ENCODE data around the gene PHKG2.
"Not testable (repeated sequence)": the region's sequence is repeated elsewhere in the genome, so short reads cannot be mapped to it uniquely, and the experiment has no call there.

PHKG2 gene

GRCh38 chr16:30747799-30748633 lies at the start of gene PHKG2:
Gene PHKG2, plus strand, starts transcription at chr16:30748425. Its CDS starts 396 bp downstream, at chr16:30748821.
- no peaks in the 10 kb centered on the region for H3K27me3 ChIP-seq (ENCODE audit: control insufficient read depth in 1 of 2, insufficient read depth in 2 of 2, low read length in 2 of 2)
- peak within 1 kb of the TSS; percentile 81 for H3K27ac ChIP-seq (ENCODE audit: low read depth, low read length)
- no peak within 1 kb of the TSS for H3K9ac ChIP-seq (ENCODE audit: low read length)
- H3K4me1 ChIP-seq (ENCODE audit: insufficient read depth, low read length), result peaks cover 7% of the 10 kb centered on the region
- peak within 1 kb of the TSS; percentile 71 to 98 for H3K4me3 ChIP-seq (ENCODE audit: low read depth in 1 of 2, low read length in 2 of 2)
- H3K36me3 ChIP-seq (ENCODE audit: insufficient read depth, low read length), result peaks cover 21% of the 10 kb centered on the region
- no peaks in the 10 kb centered on the region for H3K9me3 ChIP-seq (ENCODE audit: low read length)

GRCh38 chr16:30698816-30699614 lies 49.2 kb upstream of the PHKG2 start, which contains the start of gene SRCAP:
Gene SRCAP, plus strand, starts transcription at chr16:30699171. Its CDS starts 1,654 bp downstream, at chr16:30700825.
- H3K9me3 ChIP-seq (ENCODE audit: low read length), result no peaks in the 10 kb centered on the region
- peak within 1 kb of the TSS; percentile 95 for H3K27ac ChIP-seq (ENCODE audit: low read depth, low read length)
- H3K9ac ChIP-seq (ENCODE audit: low read length), result peak within 1 kb of the TSS; percentile 80
- peaks cover 18% of the 10 kb centered on the region for H3K4me1 ChIP-seq (ENCODE audit: insufficient read depth, low read length)
- no peaks in the 10 kb centered on the region for H3K27me3 ChIP-seq (ENCODE audit: control insufficient read depth in 1 of 2, insufficient read depth in 2 of 2, low read length in 2 of 2)
- H3K36me3 ChIP-seq (ENCODE audit: insufficient read depth, low read length), result peaks cover 26% of the 10 kb centered on the region
- peak within 1 kb of the TSS; percentile 76 to 81 for H3K4me3 ChIP-seq (ENCODE audit: low read depth in 1 of 2, low read length in 2 of 2)

- H3K36me3 ChIP-seq (ENCODE audit: insufficient read depth, low read length), result peaks cover 33% of the 10 kb centered on the region
- no peaks in the 10 kb centered on the region for H3K27me3 ChIP-seq (ENCODE audit: control insufficient read depth in 1 of 2, insufficient read depth in 2 of 2, low read length in 2 of 2)
- no peaks in the 10 kb centered on the region for H3K9me3 ChIP-seq (ENCODE audit: low read length)
- peak overlapping the region; percentile 80 for H3K9ac ChIP-seq (ENCODE audit: low read length)
- peak overlapping the region; percentile 95 for H3K27ac ChIP-seq (ENCODE audit: low read depth, low read length)
- H3K4me3 ChIP-seq (ENCODE audit: low read depth in 1 of 2, low read length in 2 of 2), result peak overlapping the region in 1 of 2 donors; percentile 76
- H3K4me1 ChIP-seq (ENCODE audit: insufficient read depth, low read length), result peaks cover 17% of the 10 kb centered on the region
These were observed 48.6 kb upstream of the PHKG2 start for GRCh38 chr16:30699615-30700099.

- H3K27me3 ChIP-seq (ENCODE audit: control insufficient read depth in 1 of 2, insufficient read depth in 2 of 2, low read length in 2 of 2), result no peaks in the 10 kb centered on the region
These were observed 47.7 kb upstream of the PHKG2 start for GRCh38 chr16:30700491-30700890.

GRCh38 chr16:30700971-30701370 lies 47.3 kb upstream of the PHKG2 start:
- H3K36me3 ChIP-seq (ENCODE audit: insufficient read depth, low read length), result peaks cover 42% of the 10 kb centered on the region
- H3K4me3 ChIP-seq (ENCODE audit: low read depth in 1 of 2, low read length in 2 of 2), result no peak overlapping the region
- peaks cover 17% of the 10 kb centered on the region for H3K4me1 ChIP-seq (ENCODE audit: insufficient read depth, low read length)
- H3K27ac ChIP-seq (ENCODE audit: low read depth, low read length), result no peak overlapping the region
- H3K9ac ChIP-seq (ENCODE audit: low read length), result no peak overlapping the region
- no peaks in the 10 kb centered on the region for H3K9me3 ChIP-seq (ENCODE audit: low read length)
- H3K27me3 ChIP-seq (ENCODE audit: control insufficient read depth in 1 of 2, insufficient read depth in 2 of 2, low read length in 2 of 2), result no peaks in the 10 kb centered on the region

More at GRCh38 chr16:30700491-30700890, 47.7 kb upstream of the PHKG2 start:
- H3K4me3 ChIP-seq (ENCODE audit: low read depth in 1 of 2, low read length in 2 of 2), result no peak overlapping the region
- H3K9me3 ChIP-seq (ENCODE audit: low read length), result no peaks in the 10 kb centered on the region
- no peak overlapping the region for H3K27ac ChIP-seq (ENCODE audit: low read depth, low read length)
- no peak overlapping the region for H3K9ac ChIP-seq (ENCODE audit: low read length)
- peaks cover 17% of the 10 kb centered on the region for H3K4me1 ChIP-seq (ENCODE audit: insufficient read depth, low read length)
- H3K36me3 ChIP-seq (ENCODE audit: insufficient read depth, low read length), result peaks cover 38% of the 10 kb centered on the region

GRCh38 chr16:30703071-30703470 lies 45.2 kb upstream of the PHKG2 start:
- not testable (repeated sequence) for H3K9me3 ChIP-seq (ENCODE audit: low read length); H3K27ac ChIP-seq (ENCODE audit: low read depth, low read length); H3K4me3 ChIP-seq (ENCODE audit: low read depth in 1 of 2, low read length in 2 of 2); H3K27me3 ChIP-seq (ENCODE audit: control insufficient read depth in 1 of 2, insufficient read depth in 2 of 2, low read length in 2 of 2); H3K9ac ChIP-seq (ENCODE audit: low read length)
- peaks cover 63% of the 10 kb centered on the region for H3K36me3 ChIP-seq (ENCODE audit: insufficient read depth, low read length)
- H3K4me1 ChIP-seq (ENCODE audit: insufficient read depth, low read length), result peaks cover 17% of the 10 kb centered on the region

- Histone ChIP-seq H3K9ac (ENCODE audit: low read length) (no peak overlapping the region), H3K27me3 (ENCODE audit: control insufficient read depth in 1 of 2, insufficient read depth in 2 of 2, low read length in 2 of 2) (no peaks in the 10 kb centered on the region), H3K4me1 (ENCODE audit: insufficient read depth, low read length) (peaks cover 17% of the 10 kb centered on the region), H3K36me3 (ENCODE audit: insufficient read depth, low read length) (peaks cover 70% of the 10 kb centered on the region), H3K27ac (ENCODE audit: low read depth, low read length) (no peak overlapping the region), H3K9me3 (ENCODE audit: low read length) (no peaks in the 10 kb centered on the region), H3K4me3 (ENCODE audit: low read depth in 1 of 2, low read length in 2 of 2) (no peak overlapping the region)
These were observed 44.3 kb upstream of the PHKG2 start for GRCh38 chr16:30703971-30704370.

- Histone ChIP-seq H3K4me3 (ENCODE audit: low read depth in 1 of 2, low read length in 2 of 2) (no peak overlapping the region), H3K9me3 (ENCODE audit: low read length) (no peaks in the 10 kb centered on the region), H3K9ac (ENCODE audit: low read length) (no peak overlapping the region), H3K27me3 (ENCODE audit: control insufficient read depth in 1 of 2, insufficient read depth in 2 of 2, low read length in 2 of 2) (no peaks in the 10 kb centered on the region), H3K36me3 (ENCODE audit: insufficient read depth, low read length) (peaks cover 83% of the 10 kb centered on the region), H3K27ac (ENCODE audit: low read depth, low read length) (no peak overlapping the region), H3K4me1 (ENCODE audit: insufficient read depth, low read length) (no peaks in the 10 kb centered on the region)
These were observed 42.2 kb upstream of the PHKG2 start for GRCh38 chr16:30706046-30706445.

GRCh38 chr16:30710971-30711370 lies 37.3 kb upstream of the PHKG2 start:
- H3K36me3 ChIP-seq (ENCODE audit: insufficient read depth, low read length), result peaks cover 88% of the 10 kb centered on the region
- no peak overlapping the region for H3K9ac ChIP-seq (ENCODE audit: low read length)
- no peaks in the 10 kb centered on the region for H3K27me3 ChIP-seq (ENCODE audit: control insufficient read depth in 1 of 2, insufficient read depth in 2 of 2, low read length in 2 of 2)
- H3K9me3 ChIP-seq (ENCODE audit: low read length), result no peaks in the 10 kb centered on the region
- H3K4me1 ChIP-seq (ENCODE audit: insufficient read depth, low read length), result no peaks in the 10 kb centered on the region
- H3K4me3 ChIP-seq (ENCODE audit: low read depth in 1 of 2, low read length in 2 of 2), result no peak overlapping the region
- H3K27ac ChIP-seq (ENCODE audit: low read depth, low read length), result no peak overlapping the region

GRCh38 chr16:30711712-30712111 lies 36.5 kb upstream of the PHKG2 start:
- H3K4me1 ChIP-seq (ENCODE audit: insufficient read depth, low read length), result no peaks in the 10 kb centered on the region
- H3K27me3 ChIP-seq (ENCODE audit: control insufficient read depth in 1 of 2, insufficient read depth in 2 of 2, low read length in 2 of 2), result no peaks in the 10 kb centered on the region
- no peak overlapping the region for H3K9ac ChIP-seq (ENCODE audit: low read length)
- H3K9me3 ChIP-seq (ENCODE audit: low read length), result no peaks in the 10 kb centered on the region
- H3K4me3 ChIP-seq (ENCODE audit: low read depth in 1 of 2, low read length in 2 of 2), result no peak overlapping the region
- H3K27ac ChIP-seq (ENCODE audit: low read depth, low read length), result no peak overlapping the region
- H3K36me3 ChIP-seq (ENCODE audit: insufficient read depth, low read length), result peaks cover 88% of the 10 kb centered on the region

- Histone ChIP-seq H3K4me3 (ENCODE audit: low read depth in 1 of 2, low read length in 2 of 2) (no peak overlapping the region), H3K36me3 (ENCODE audit: insufficient read depth, low read length) (peaks cover 72% of the 10 kb centered on the region), H3K9me3 (ENCODE audit: low read length) (no peaks in the 10 kb centered on the region), H3K4me1 (ENCODE audit: insufficient read depth, low read length) (no peaks in the 10 kb centered on the region), H3K27me3 (ENCODE audit: control insufficient read depth in 1 of 2, insufficient read depth in 2 of 2, low read length in 2 of 2) (no peaks in the 10 kb centered on the region), H3K27ac (ENCODE audit: low read depth, low read length) (no peak overlapping the region), H3K9ac (ENCODE audit: low read length) (no peak overlapping the region)
These were observed 32.3 kb upstream of the PHKG2 start for GRCh38 chr16:30715750-30716445.
